ENCODE measurements around the gene PIGN. TPM values are rescaled to one million over a fixed set of nuclear protein-coding genes. Genes with fewer than 3 reads are reported as not detected.

PIGN gene
- polyA plus RNA-seq, 3 donors: 4.1 to 14.7 (median 14.6) TPM

GRCh38 chr18:62125702-62126101 is 61.2 kb downstream of the PIGN start:
- H3K27ac Mint-ChIP-seq: no peak overlapping the region
- peaks cover 11 to 15% of the 10 kb centered on the region in 2 donors for H3K36me3 Mint-ChIP-seq
- Histone ChIP-seq H3K9me3 (replicated peaks in 1 of 2; ENCODE audit: control insufficient read depth in 1 of 2, insufficient read depth in 1 of 2, low read length in 2 of 2) (no peaks in the 10 kb centered on the region), H3K79me2 (ENCODE audit: insufficient read depth, low read length) (no peaks in the 10 kb centered on the region), H3K4me2 (replicated peaks; ENCODE audit: extremely low read depth, low read length, poor library complexity, severe bottlenecking) (no peak overlapping the region), H3K9ac (ENCODE audit: insufficient read depth, low read length, poor library complexity, severe bottlenecking) (no peak overlapping the region), H3K4me1 (ENCODE audit: control insufficient read depth in 1 of 2, insufficient read depth in 2 of 2, low read length in 2 of 2) (no peaks in the 10 kb centered on the region), H3K27me3 (ENCODE audit: control insufficient read depth in 2 of 2, insufficient read depth in 2 of 2, low read length in 2 of 2) (no peaks in the 10 kb centered on the region), H3K36me3 (replicated peaks in 1 of 2; ENCODE audit: control insufficient read depth in 1 of 2, insufficient read depth in 2 of 2, low read length in 2 of 2) (peaks cover 0 to 2% of the 10 kb centered on the region in 2 donors), H3K4me3 (replicated peaks in 1 of 3; ENCODE audit: low read depth in 2 of 3, low read length in 3 of 3) (no peak overlapping the region), H2AFZ (ENCODE audit: insufficient read depth, low read depth, low read length, poor library complexity, severe bottlenecking) (no peak overlapping the region), H3K27ac (ENCODE audit: low read depth in 1 of 2, low read length in 2 of 2) (no peak overlapping the region), H4K20me1 (ENCODE audit: insufficient read depth, low read length) (no peaks in the 10 kb centered on the region)
- no peaks in the 10 kb centered on the region for H3K27me3 Mint-ChIP-seq (ENCODE audit: low read depth in 3 of 3)
- intact Hi-C loops (cut with micrococcal nuclease): no loop called here
- whole genome bisulfite sequencing (ENCODE audit: insufficient coverage): no CpG with 5 or more reads among the region's 2 CpGs
- no peaks in the 10 kb centered on the region for H3K9me3 Mint-ChIP-seq
- no peak for TF ChIP-seq CTCF (IDR thresholded peaks at IDR 0.05)
- H3K4me3 Mint-ChIP-seq: no peak overlapping the region
- no peak for DNase-seq
- H3K4me1 Mint-ChIP-seq: no peaks in the 10 kb centered on the region

- H3K27ac Mint-ChIP-seq: no peak overlapping the region
- no CpG with 5 or more reads among the region's 1 CpG for WGBS (ENCODE audit: insufficient coverage)
- Histone ChIP-seq H3K4me1 (ENCODE audit: control insufficient read depth in 1 of 2, insufficient read depth in 2 of 2, low read length in 2 of 2) (no peaks in the 10 kb centered on the region), H3K4me3 (replicated peaks in 1 of 3; ENCODE audit: low read depth in 2 of 3, low read length in 3 of 3) (no peak overlapping the region), H3K79me2 (ENCODE audit: insufficient read depth, low read length) (no peaks in the 10 kb centered on the region), H2AFZ (ENCODE audit: insufficient read depth, low read depth, low read length, poor library complexity, severe bottlenecking) (no peak overlapping the region), H3K4me2 (replicated peaks; ENCODE audit: extremely low read depth, low read length, poor library complexity, severe bottlenecking) (no peak overlapping the region), H3K27ac (ENCODE audit: low read depth in 1 of 2, low read length in 2 of 2) (no peak overlapping the region), H3K27me3 (ENCODE audit: control insufficient read depth in 2 of 2, insufficient read depth in 2 of 2, low read length in 2 of 2) (no peaks in the 10 kb centered on the region), H4K20me1 (ENCODE audit: insufficient read depth, low read length) (no peaks in the 10 kb centered on the region), H3K36me3 (replicated peaks in 1 of 2; ENCODE audit: control insufficient read depth in 1 of 2, insufficient read depth in 2 of 2, low read length in 2 of 2) (peaks cover 0 to 2% of the 10 kb centered on the region in 2 donors), H3K9ac (ENCODE audit: insufficient read depth, low read length, poor library complexity, severe bottlenecking) (no peak overlapping the region), H3K9me3 (replicated peaks in 1 of 2; ENCODE audit: control insufficient read depth in 1 of 2, insufficient read depth in 1 of 2, low read length in 2 of 2) (no peaks in the 10 kb centered on the region)
- no peaks in the 10 kb centered on the region for H3K4me1 Mint-ChIP-seq
- no peak for DNase-seq
- H3K36me3 Mint-ChIP-seq: peaks cover 19 to 20% of the 10 kb centered on the region in 2 donors
- H3K9me3 Mint-ChIP-seq: peaks cover 0 to 3% (median 0%) of the 10 kb centered on the region in 7 donors
- intact Hi-C loops (cut with micrococcal nuclease): no loop called here
- TF ChIP-seq CTCF (IDR thresholded peaks at IDR 0.05): no peak
- no peaks in the 10 kb centered on the region for H3K27me3 Mint-ChIP-seq (ENCODE audit: low read depth in 3 of 3)
- no peak overlapping the region for H3K4me3 Mint-ChIP-seq
Observed at GRCh38 chr18:62122330-62122729, 64.5 kb downstream of the PIGN start.

Data from CD14-positive monocyte (primary cell).